Epithelial cell of proximal tubule (primary cell): ENCODE measurements around the gene ZNF700. TPM values are rescaled to one million over a fixed set of nuclear protein-coding genes. Genes with fewer than 3 reads are reported as not detected.
"Not testable (repeated sequence)": the region's sequence is repeated elsewhere in the genome, so short reads cannot be mapped to it uniquely, and the experiment has no call there.

Experiments
- DNase-seq: peaks from one replicate; pipeline ENCODE4 v3.0.0-alpha.2; 2011; ENCODE audit warnings: low read depth
- H3K4me3 ChIP-seq: 2 replicates; pipeline ENCODE4 v1.5.1; 2011; ENCODE audit warnings: low read depth, mild to moderate bottlenecking, low read length
- total RNA-seq: library from RNA; depleted of rRNA; stranded (reverse); fragments of >200 nt; gene quantifications from 2 replicates; pipeline ENCODE4 v1.2.3, GENCODE V29; 2015
- TF ChIP-seq, protein P1 (sequence below): conservative IDR thresholded peaks from 2 replicates; pipeline ENCODE4 v1.5.1; 2012; ENCODE audit warnings: low read depth, mild to moderate bottlenecking, low read length

The ZNF700 gene
- total RNA-seq: 4.4 and 7.9 TPM in 2 replicates

DNA sequence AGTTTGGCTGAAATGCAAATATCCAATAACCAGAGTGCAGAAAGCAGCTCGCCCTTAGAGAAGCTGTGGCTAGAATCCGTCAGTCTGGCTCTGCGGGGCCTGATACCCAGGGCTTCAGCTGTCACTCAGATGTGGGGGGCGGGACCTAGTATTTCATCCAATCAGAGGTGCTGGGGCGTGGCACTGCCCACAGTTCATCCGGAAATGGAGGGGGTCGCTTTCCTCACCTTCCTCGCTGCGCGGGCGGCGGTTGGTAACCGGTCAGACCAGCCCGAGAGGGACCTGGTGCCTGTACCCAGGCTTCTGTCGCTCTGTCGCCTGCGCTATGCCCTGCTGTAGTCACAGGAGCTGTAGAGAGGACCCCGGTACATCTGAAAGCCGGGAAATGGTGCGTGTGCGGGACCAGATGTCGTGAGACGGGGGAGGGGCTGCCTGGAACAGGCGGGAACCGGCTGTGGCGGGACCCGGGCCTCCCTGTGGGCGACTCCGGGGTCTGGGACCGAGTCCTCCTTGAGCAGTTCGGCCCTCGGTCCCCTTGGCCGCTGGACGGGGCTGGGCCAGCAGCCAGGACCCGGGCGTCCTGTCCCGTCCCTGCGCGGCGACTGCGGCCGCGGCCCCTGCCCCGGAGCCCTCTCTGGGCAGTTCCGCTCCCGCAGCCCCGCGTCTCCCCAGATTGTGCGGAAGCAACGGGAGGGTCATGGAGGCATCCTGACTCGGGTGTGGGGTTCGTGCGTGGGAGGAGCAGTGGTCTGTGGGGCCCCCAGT lies at the start of gene ZNF700:
Gene ZNF700 (plus strand): TSS at position 222 of the 765 bp plus-strand sequence. CDS start 104 bp downstream, at position 326.
- DNase-seq: peak; percentile 61
- TF ChIP-seq, protein P1, sequence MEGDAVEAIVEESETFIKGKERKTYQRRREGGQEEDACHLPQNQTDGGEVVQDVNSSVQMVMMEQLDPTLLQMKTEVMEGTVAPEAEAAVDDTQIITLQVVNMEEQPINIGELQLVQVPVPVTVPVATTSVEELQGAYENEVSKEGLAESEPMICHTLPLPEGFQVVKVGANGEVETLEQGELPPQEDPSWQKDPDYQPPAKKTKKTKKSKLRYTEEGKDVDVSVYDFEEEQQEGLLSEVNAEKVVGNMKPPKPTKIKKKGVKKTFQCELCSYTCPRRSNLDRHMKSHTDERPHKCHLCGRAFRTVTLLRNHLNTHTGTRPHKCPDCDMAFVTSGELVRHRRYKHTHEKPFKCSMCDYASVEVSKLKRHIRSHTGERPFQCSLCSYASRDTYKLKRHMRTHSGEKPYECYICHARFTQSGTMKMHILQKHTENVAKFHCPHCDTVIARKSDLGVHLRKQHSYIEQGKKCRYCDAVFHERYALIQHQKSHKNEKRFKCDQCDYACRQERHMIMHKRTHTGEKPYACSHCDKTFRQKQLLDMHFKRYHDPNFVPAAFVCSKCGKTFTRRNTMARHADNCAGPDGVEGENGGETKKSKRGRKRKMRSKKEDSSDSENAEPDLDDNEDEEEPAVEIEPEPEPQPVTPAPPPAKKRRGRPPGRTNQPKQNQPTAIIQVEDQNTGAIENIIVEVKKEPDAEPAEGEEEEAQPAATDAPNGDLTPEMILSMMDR: no peak

DNA sequence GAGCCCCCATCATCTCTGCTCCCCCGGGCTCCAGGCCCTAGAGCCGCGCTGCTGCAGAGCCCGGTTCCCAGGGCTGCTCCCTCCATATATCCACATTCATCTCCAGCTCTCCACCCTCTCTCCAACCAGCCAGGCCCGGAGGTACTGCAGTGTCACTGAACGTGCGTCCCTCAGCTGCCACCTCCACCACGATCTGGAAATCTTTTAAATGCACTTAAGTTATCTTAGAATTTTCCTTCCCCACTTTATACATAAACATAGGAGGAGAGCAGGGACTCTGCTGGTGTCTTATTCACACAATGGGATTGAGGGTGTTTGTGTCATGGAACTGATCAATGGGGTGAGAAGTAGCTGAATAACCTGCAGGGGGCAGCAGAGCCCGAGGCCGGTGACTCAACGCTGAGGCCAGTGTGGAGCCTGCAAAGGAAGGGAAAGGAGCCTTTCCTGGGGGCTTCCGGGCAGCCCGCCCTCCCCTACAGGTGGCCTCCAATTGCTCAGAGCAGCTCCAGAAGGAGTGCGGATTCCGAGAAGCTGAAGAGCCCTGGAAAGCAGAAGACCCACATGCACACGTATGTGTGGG lies 45.1 kb upstream of the ZNF700 start:
- DNase-seq, H3K4me3 ChIP-seq: not testable (repeated sequence)

More for the DNA sequence above, at the start of gene ZNF700:
- H3K4me3 ChIP-seq: peak within 1 kb of the TSS; percentile 95

DNA sequence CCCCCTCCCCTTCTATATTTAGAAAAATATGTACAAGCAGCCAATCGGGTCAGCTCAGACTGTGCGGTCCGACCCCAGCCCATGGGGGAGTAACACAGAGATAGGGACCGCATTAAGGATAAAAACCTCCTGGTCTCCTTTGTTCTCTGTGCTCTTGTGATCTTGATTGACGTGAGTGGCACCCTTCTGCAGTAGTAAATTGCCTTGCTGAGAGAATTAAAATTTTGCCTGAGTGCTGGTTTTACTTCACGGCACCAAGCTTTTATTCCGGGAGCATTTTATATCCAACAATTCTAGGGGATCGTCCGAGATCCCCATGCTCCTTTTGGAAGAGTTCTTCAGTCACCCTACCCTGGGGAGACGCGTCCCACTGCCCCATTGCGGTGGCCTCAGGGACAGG lies 44.3 kb upstream of the ZNF700 start:
- TF ChIP-seq, protein P1: no peak
- DNase-seq: no peak
- H3K4me3 ChIP-seq: no peak overlapping the region

- no peak overlapping the region for H3K4me3 ChIP-seq
- DNase-seq: no peak
Measured at GRCh38 chr19:11881151-11881800, 43.6 kb upstream of the ZNF700 start.

GRCh38 chr19:11882606-11883005 lies 42.3 kb upstream of the ZNF700 start:
- no peak for DNase-seq
- TF ChIP-seq, protein P1: no peak
- H3K4me3 ChIP-seq: no peak overlapping the region

More at GRCh38 chr19:11881151-11881800, 43.6 kb upstream of the ZNF700 start:
- TF ChIP-seq, protein P1: peak; percentile 77

- DNase-seq: no peak
- TF ChIP-seq, protein P1: no peak
- H3K4me3 ChIP-seq: peak overlapping the region; percentile 86
Measured at GRCh38 chr19:11887234-11887610, 37.7 kb upstream of the ZNF700 start.
